Measurements from ENCODE around the gene SOX10.

Gene SOX10

GRCh38 chr22:37931893-37932389, 52.4 kb downstream of the SOX10 start:
- Histone ChIP-seq H3K4me1 (ENCODE audit: control insufficient read depth in 2 of 2, insufficient read depth in 2 of 2, low read length in 2 of 2) (peaks cover 10 to 11% of the 10 kb centered on the region in 2 donors), H3K27ac (ENCODE audit: low read depth in 2 of 2, low read length in 2 of 2) (no peak overlapping the region), H3K9me3 (ENCODE audit: control insufficient read depth in 2 of 2, low read length in 2 of 2) (no peaks in the 10 kb centered on the region), H3K4me3 (ENCODE audit: low read length in 2 of 2) (no peak overlapping the region), H3K36me3 (ENCODE audit: control insufficient read depth in 2 of 2, insufficient read depth in 2 of 2, low read length in 2 of 2) (peaks cover 30 to 33% of the 10 kb centered on the region in 2 donors), H3K27me3 (ENCODE audit: control insufficient read depth in 2 of 2, insufficient read depth in 2 of 2, low read length in 2 of 2) (no peaks in the 10 kb centered on the region), H3K9ac (ENCODE audit: low read depth in 1 of 2, low read length in 2 of 2) (no peak overlapping the region)

- H3K27ac ChIP-seq (ENCODE audit: low read depth in 2 of 2, low read length in 2 of 2), result no peak overlapping the region
Measured at GRCh38 chr22:37930952-37931440, 53.4 kb downstream of the SOX10 start.

GRCh38 chr22:37930270-37930951, 53.9 kb downstream of the SOX10 start:
- Histone ChIP-seq H3K9me3 (ENCODE audit: control insufficient read depth in 2 of 2, low read length in 2 of 2) (no peaks in the 10 kb centered on the region), H3K9ac (ENCODE audit: low read depth in 1 of 2, low read length in 2 of 2) (no peak overlapping the region), H3K27ac (ENCODE audit: low read depth in 2 of 2, low read length in 2 of 2) (no peak overlapping the region), H3K4me1 (ENCODE audit: control insufficient read depth in 2 of 2, insufficient read depth in 2 of 2, low read length in 2 of 2) (peaks cover 10 to 11% of the 10 kb centered on the region in 2 donors), H3K4me3 (ENCODE audit: low read length in 2 of 2) (no peak overlapping the region), H3K27me3 (ENCODE audit: control insufficient read depth in 2 of 2, insufficient read depth in 2 of 2, low read length in 2 of 2) (no peaks in the 10 kb centered on the region), H3K36me3 (ENCODE audit: control insufficient read depth in 2 of 2, insufficient read depth in 2 of 2, low read length in 2 of 2) (peaks cover 38 to 41% of the 10 kb centered on the region in 2 donors)

More at GRCh38 chr22:37930952-37931440, 53.4 kb downstream of the SOX10 start:
- H3K4me1 ChIP-seq (ENCODE audit: control insufficient read depth in 2 of 2, insufficient read depth in 2 of 2, low read length in 2 of 2), result peaks cover 10 to 11% of the 10 kb centered on the region in 2 donors
- H3K9ac ChIP-seq (ENCODE audit: low read depth in 1 of 2, low read length in 2 of 2), result no peak overlapping the region
- peaks cover 38% of the 10 kb centered on the region in 2 donors for H3K36me3 ChIP-seq (ENCODE audit: control insufficient read depth in 2 of 2, insufficient read depth in 2 of 2, low read length in 2 of 2)
- no peak overlapping the region for H3K4me3 ChIP-seq (ENCODE audit: low read length in 2 of 2)
- no peaks in the 10 kb centered on the region for H3K9me3 ChIP-seq (ENCODE audit: control insufficient read depth in 2 of 2, low read length in 2 of 2)
- no peaks in the 10 kb centered on the region for H3K27me3 ChIP-seq (ENCODE audit: control insufficient read depth in 2 of 2, insufficient read depth in 2 of 2, low read length in 2 of 2)

DNA sequence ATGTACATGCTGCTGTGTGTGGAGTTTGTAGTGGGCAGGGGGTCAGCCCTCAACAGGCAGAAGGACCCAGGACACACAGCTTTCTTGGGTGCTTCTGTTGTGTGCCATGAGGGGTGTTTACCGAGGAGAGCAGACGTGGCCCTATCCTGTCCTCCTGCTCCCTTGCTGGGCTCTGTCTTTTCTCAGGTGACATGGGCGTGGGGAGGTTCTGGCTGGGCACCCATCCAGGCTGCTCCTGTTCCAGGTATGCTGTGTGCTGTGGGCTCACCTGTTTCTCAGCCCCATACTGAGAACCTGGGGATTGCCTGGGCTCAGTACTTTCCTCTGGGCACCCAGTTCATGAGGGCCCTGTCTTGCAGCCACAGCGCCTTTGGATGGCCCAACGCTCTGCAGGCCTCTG, 55.0 kb downstream of the SOX10 start:
- H3K9ac ChIP-seq (ENCODE audit: low read depth in 1 of 2, low read length in 2 of 2), result no peak overlapping the region
- peaks cover 10 to 11% of the 10 kb centered on the region in 2 donors for H3K4me1 ChIP-seq (ENCODE audit: control insufficient read depth in 2 of 2, insufficient read depth in 2 of 2, low read length in 2 of 2)
- peaks cover 42 to 45% of the 10 kb centered on the region in 2 donors for H3K36me3 ChIP-seq (ENCODE audit: control insufficient read depth in 2 of 2, insufficient read depth in 2 of 2, low read length in 2 of 2)
- no peaks in the 10 kb centered on the region for H3K27me3 ChIP-seq (ENCODE audit: control insufficient read depth in 2 of 2, insufficient read depth in 2 of 2, low read length in 2 of 2)
- no peak overlapping the region for H3K4me3 ChIP-seq (ENCODE audit: low read length in 2 of 2)
- no peaks in the 10 kb centered on the region for H3K9me3 ChIP-seq (ENCODE audit: control insufficient read depth in 2 of 2, low read length in 2 of 2)
- no peak overlapping the region for H3K27ac ChIP-seq (ENCODE audit: low read depth in 2 of 2, low read length in 2 of 2)

GRCh38 chr22:37927637-37927936, 56.8 kb downstream of the SOX10 start:
- H3K9ac ChIP-seq (ENCODE audit: low read depth in 1 of 2, low read length in 2 of 2), result no peak overlapping the region
- H3K4me3 ChIP-seq (ENCODE audit: low read length in 2 of 2), result no peak overlapping the region
- no peak overlapping the region for H3K27ac ChIP-seq (ENCODE audit: low read depth in 2 of 2, low read length in 2 of 2)
- H3K36me3 ChIP-seq (ENCODE audit: control insufficient read depth in 2 of 2, insufficient read depth in 2 of 2, low read length in 2 of 2), result peaks cover 33 to 41% of the 10 kb centered on the region in 2 donors
- no peaks in the 10 kb centered on the region for H3K27me3 ChIP-seq (ENCODE audit: control insufficient read depth in 2 of 2, insufficient read depth in 2 of 2, low read length in 2 of 2)
- no peaks in the 10 kb centered on the region for H3K9me3 ChIP-seq (ENCODE audit: control insufficient read depth in 2 of 2, low read length in 2 of 2)
- H3K4me1 ChIP-seq (ENCODE audit: control insufficient read depth in 2 of 2, insufficient read depth in 2 of 2, low read length in 2 of 2), result no peaks in the 10 kb centered on the region

GRCh38 chr22:37926771-37927636, 57.4 kb downstream of the SOX10 start:
- Histone ChIP-seq H3K27me3 (ENCODE audit: control insufficient read depth in 2 of 2, insufficient read depth in 2 of 2, low read length in 2 of 2) (no peaks in the 10 kb centered on the region), H3K4me1 (ENCODE audit: control insufficient read depth in 2 of 2, insufficient read depth in 2 of 2, low read length in 2 of 2) (no peaks in the 10 kb centered on the region), H3K27ac (ENCODE audit: low read depth in 2 of 2, low read length in 2 of 2) (no peak overlapping the region), H3K9me3 (ENCODE audit: control insufficient read depth in 2 of 2, low read length in 2 of 2) (no peaks in the 10 kb centered on the region), H3K36me3 (ENCODE audit: control insufficient read depth in 2 of 2, insufficient read depth in 2 of 2, low read length in 2 of 2) (peaks cover 27 to 35% of the 10 kb centered on the region in 2 donors), H3K4me3 (ENCODE audit: low read length in 2 of 2) (no peak overlapping the region), H3K9ac (ENCODE audit: low read depth in 1 of 2, low read length in 2 of 2) (no peak overlapping the region)

DNA sequence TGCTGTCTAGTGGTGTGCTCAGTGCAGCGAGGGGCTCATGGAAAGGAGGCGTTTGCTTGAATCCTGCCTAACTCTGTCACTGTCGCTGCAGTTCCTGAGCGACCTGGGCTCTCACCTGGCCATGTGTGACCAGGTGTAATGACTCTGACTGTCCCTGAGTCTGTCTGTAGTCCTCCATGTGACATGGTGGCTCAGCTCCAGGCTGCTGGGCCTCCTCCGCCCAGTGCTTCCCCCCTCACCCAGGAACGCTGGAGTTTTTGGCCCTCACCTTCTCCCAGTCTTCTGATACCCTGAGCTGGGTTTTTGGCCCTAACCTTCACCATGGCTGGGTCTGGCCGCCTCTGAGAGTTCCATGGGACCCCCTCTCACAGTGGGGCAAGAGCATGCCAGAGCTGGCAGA, 58.0 kb downstream of the SOX10 start:
- no peak overlapping the region for H3K27ac ChIP-seq (ENCODE audit: low read depth in 2 of 2, low read length in 2 of 2)
- no peak overlapping the region for H3K4me3 ChIP-seq (ENCODE audit: low read length in 2 of 2)
- H3K9me3 ChIP-seq (ENCODE audit: control insufficient read depth in 2 of 2, low read length in 2 of 2), result no peaks in the 10 kb centered on the region
- no peaks in the 10 kb centered on the region for H3K4me1 ChIP-seq (ENCODE audit: control insufficient read depth in 2 of 2, insufficient read depth in 2 of 2, low read length in 2 of 2)
- peaks cover 26 to 33% of the 10 kb centered on the region in 2 donors for H3K36me3 ChIP-seq (ENCODE audit: control insufficient read depth in 2 of 2, insufficient read depth in 2 of 2, low read length in 2 of 2)
- no peak overlapping the region for H3K9ac ChIP-seq (ENCODE audit: low read depth in 1 of 2, low read length in 2 of 2)
- H3K27me3 ChIP-seq (ENCODE audit: control insufficient read depth in 2 of 2, insufficient read depth in 2 of 2, low read length in 2 of 2), result no peaks in the 10 kb centered on the region

DNA sequence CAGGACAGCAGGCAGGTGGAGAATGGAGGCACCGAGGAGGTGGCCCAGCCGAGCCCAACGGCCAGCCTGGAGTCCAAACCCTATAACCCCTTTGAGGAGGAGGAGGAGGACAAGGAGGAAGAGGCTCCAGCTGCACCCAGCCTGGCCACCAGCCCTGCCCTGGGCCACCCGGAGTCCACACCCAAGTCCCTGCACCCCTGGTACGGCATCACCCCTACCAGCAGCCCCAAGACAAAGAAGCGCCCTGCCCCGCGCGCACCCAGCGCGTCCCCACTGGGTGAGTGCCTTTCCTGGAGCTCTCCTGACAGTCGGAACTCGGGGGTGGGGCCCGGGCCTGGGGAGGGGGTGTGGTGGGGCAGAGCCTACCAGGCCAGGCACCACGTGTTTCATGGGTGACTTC, 58.6 kb downstream of the SOX10 start:
- Histone ChIP-seq H3K4me1 (ENCODE audit: control insufficient read depth in 2 of 2, insufficient read depth in 2 of 2, low read length in 2 of 2) (no peaks in the 10 kb centered on the region), H3K9ac (ENCODE audit: low read depth in 1 of 2, low read length in 2 of 2) (no peak overlapping the region), H3K36me3 (ENCODE audit: control insufficient read depth in 2 of 2, insufficient read depth in 2 of 2, low read length in 2 of 2) (peaks cover 26 to 33% of the 10 kb centered on the region in 2 donors), H3K9me3 (ENCODE audit: control insufficient read depth in 2 of 2, low read length in 2 of 2) (no peaks in the 10 kb centered on the region), H3K27me3 (ENCODE audit: control insufficient read depth in 2 of 2, insufficient read depth in 2 of 2, low read length in 2 of 2) (no peaks in the 10 kb centered on the region), H3K27ac (ENCODE audit: low read depth in 2 of 2, low read length in 2 of 2) (no peak overlapping the region), H3K4me3 (ENCODE audit: low read length in 2 of 2) (no peak overlapping the region)

GRCh38 chr22:37925330-37925729, 59.0 kb downstream of the SOX10 start:
- no peak overlapping the region for H3K9ac ChIP-seq (ENCODE audit: low read depth in 1 of 2, low read length in 2 of 2)
- no peaks in the 10 kb centered on the region for H3K27me3 ChIP-seq (ENCODE audit: control insufficient read depth in 2 of 2, insufficient read depth in 2 of 2, low read length in 2 of 2)
- no peaks in the 10 kb centered on the region for H3K4me1 ChIP-seq (ENCODE audit: control insufficient read depth in 2 of 2, insufficient read depth in 2 of 2, low read length in 2 of 2)
- H3K9me3 ChIP-seq (ENCODE audit: control insufficient read depth in 2 of 2, low read length in 2 of 2), result no peaks in the 10 kb centered on the region
- peaks cover 26 to 31% of the 10 kb centered on the region in 2 donors for H3K36me3 ChIP-seq (ENCODE audit: control insufficient read depth in 2 of 2, insufficient read depth in 2 of 2, low read length in 2 of 2)
- no peak overlapping the region for H3K27ac ChIP-seq (ENCODE audit: low read depth in 2 of 2, low read length in 2 of 2)
- H3K4me3 ChIP-seq (ENCODE audit: low read length in 2 of 2), result no peak overlapping the region
